GM23338 (cell line): ENCODE measurements around the gene TJP1. TPM values are rescaled to one million over a fixed set of nuclear protein-coding genes. Genes with fewer than 3 reads are reported as not detected.

Experiments used
- ATAC-seq: fragments of 200-7000 bp; cut with Tn5 transposase; 3 replicates; pipeline ENCODE4 v1.9.1; 2020
- DNase-seq: peaks from one replicate; pipeline ENCODE4 v3.0.0-alpha.2; 2015; ENCODE audit warnings: low spot score
- H2AFZ ChIP-seq: fragments of 200-600 bp; sonication (generic); 2 replicates; pipeline ENCODE4 v1.8.0; 2016; ENCODE audit warnings: antibody characterized with exemption, mild to moderate bottlenecking, moderate library complexity
- H3F3A ChIP-seq: fragments of 200-600 bp; sonication (generic); replicated peaks from 2 replicates; pipeline ENCODE4 v1.8.0; 2017; ENCODE audit warnings: antibody characterized with exemption, mixed run types, low read depth
- H3K27ac ChIP-seq: fragments of 200-600 bp; sonication (generic); 2 replicates; pipeline ENCODE4 v1.6.1; 2016; ENCODE audit warnings: low read depth
- H3K27me3 ChIP-seq: fragments of 200-600 bp; sonication (generic); 2 replicates; pipeline ENCODE4 v1.8.0; 2016; ENCODE audit warnings: mild to moderate bottlenecking, mixed run types, moderate library complexity; ENCODE audit not compliant: insufficient read depth
- H3K36me3 ChIP-seq: fragments of 200-600 bp; sonication (generic); 2 replicates; pipeline ENCODE4 v1.8.0; 2016; ENCODE audit warnings: mild to moderate bottlenecking; ENCODE audit not compliant: insufficient read depth
- H3K4me1 ChIP-seq: fragments of 200-600 bp; sonication (generic); 2 replicates; pipeline ENCODE4 v1.8.0; 2016; ENCODE audit warnings: mild to moderate bottlenecking, moderate library complexity; ENCODE audit not compliant: insufficient read depth
- H3K4me2 ChIP-seq: fragments of 200-600 bp; sonication (generic); 2 replicates; pipeline ENCODE4 v1.7.1; 2017; ENCODE audit warnings: mixed run types
- H3K4me3 ChIP-seq: fragments of 200-600 bp; sonication (generic); 2 replicates; pipeline ENCODE4 v1.6.1; 2016; ENCODE audit warnings: mixed run types
- H3K79me2 ChIP-seq: fragments of 200-600 bp; sonication (generic); replicated peaks from 2 replicates; pipeline ENCODE4 v1.8.0; 2017; ENCODE audit warnings: mild to moderate bottlenecking; ENCODE audit not compliant: insufficient read depth
- H3K9me2 ChIP-seq: fragments of 200-600 bp; sonication (generic); 2 replicates; pipeline ENCODE4 v1.8.0; 2017; ENCODE audit not compliant: insufficient read depth
- H4K20me1 ChIP-seq: fragments of 200-600 bp; sonication (generic); replicated peaks from 2 replicates; pipeline ENCODE4 v1.8.0; 2017; ENCODE audit warnings: mild to moderate bottlenecking; ENCODE audit not compliant: insufficient read depth
- H3K27ac Mint-ChIP-seq: 2 replicates; pipeline ENCODE4 v1.8.0; 2020; ENCODE audit warnings: inconsistent platforms, mild to moderate bottlenecking, moderate library complexity, mixed read lengths
- H3K27me3 Mint-ChIP-seq: 3 replicates; pipeline ENCODE4 v1.8.0; 2022; ENCODE audit warnings: low read depth, mild to moderate bottlenecking, moderate library complexity, mixed read lengths, inconsistent platforms; ENCODE audit not compliant: insufficient read depth, poor library complexity
- H3K36me3 Mint-ChIP-seq: 3 replicates; pipeline ENCODE4 v1.8.0; 2021; ENCODE audit warnings: low read depth, mild to moderate bottlenecking, inconsistent platforms, moderate library complexity, mixed read lengths
- H3K4me1 Mint-ChIP-seq: 3 replicates; pipeline ENCODE4 v1.8.0; 2020; ENCODE audit warnings: mild to moderate bottlenecking, inconsistent platforms, mixed read lengths
- H3K4me3 Mint-ChIP-seq: 3 replicates; pipeline ENCODE4 v1.8.0; 2021; ENCODE audit warnings: moderate library complexity, mild to moderate bottlenecking, inconsistent platforms, mixed read lengths
- H3K9me3 Mint-ChIP-seq: 3 replicates; pipeline ENCODE4 v1.8.0; 2020; ENCODE audit warnings: moderate library complexity, mild to moderate bottlenecking, inconsistent platforms, mixed read lengths
- CREB1 ChIP-seq: fragments of 250-450 bp; sonication (Bioruptor Pico); IDR thresholded peaks from 2 replicates; pipeline ENCODE4 v1.5.0; 2020; ENCODE audit warnings: low read depth, mild to moderate bottlenecking, moderate library complexity
- ZNF114 ChIP-seq: fragments of 250-450 bp; sonication (Bioruptor Pico); IDR thresholded peaks from 2 replicates; pipeline ENCODE4 v1.5.0; 2020; ENCODE audit warnings: mild to moderate bottlenecking, moderate library complexity
- polyA plus RNA-seq: library from polyadenylated mRNA; unstranded; fragments of >200 nt; fragmentation: Nextera tagmentation; extraction: Ambion mirVana; gene quantifications from 2 replicates; pipeline ENCODE4 v1.2.1, GENCODE V29; 2016
- total RNA-seq: library from RNA; depleted of rRNA; stranded (reverse); fragments of >200 nt; shearing (Covaris generic); gene quantifications from 2 replicates; pipeline ENCODE4 v1.2.3, GENCODE V29; 2014
- TF ChIP-seq, protein P1 (sequence below): IDR thresholded peaks from one replicate; pipeline ENCODE4 v1.6.1; 2018; ENCODE audit warnings: antibody characterized with exemption; ENCODE audit not compliant: unreplicated experiment
- TF ChIP-seq, protein P2 (sequence below): fragments of 250-450 bp; sonication (Bioruptor Pico); IDR thresholded peaks from 2 replicates; pipeline ENCODE4 v1.5.0; 2020; ENCODE audit warnings: mild to moderate bottlenecking, moderate library complexity
- TF ChIP-seq, protein P3 (sequence below), 2 experiments: fragments of 200-600 bp in 1 of 2; sonication (generic) in 1 of 2; conservative IDR thresholded peaks; 2 replicates each; pipeline versions ENCODE4 v1.5.1 to v1.6.1; 2016 to 2017; ENCODE audit warnings: antibody characterized with exemption in 2 of 2, low read depth in 2 of 2, mild to moderate bottlenecking in 2 of 2, moderate library complexity in 1 of 2
- TF ChIP-seq, protein P4 (sequence below): IDR thresholded peaks from 2 replicates; pipeline ENCODE4 v1.6.1; 2016; ENCODE audit warnings: antibody characterized with exemption

TJP1 gene
- total and polyA plus RNA-seq, 2 experiments from 2014 or later = 76.2 to 116 TPM

DNA sequence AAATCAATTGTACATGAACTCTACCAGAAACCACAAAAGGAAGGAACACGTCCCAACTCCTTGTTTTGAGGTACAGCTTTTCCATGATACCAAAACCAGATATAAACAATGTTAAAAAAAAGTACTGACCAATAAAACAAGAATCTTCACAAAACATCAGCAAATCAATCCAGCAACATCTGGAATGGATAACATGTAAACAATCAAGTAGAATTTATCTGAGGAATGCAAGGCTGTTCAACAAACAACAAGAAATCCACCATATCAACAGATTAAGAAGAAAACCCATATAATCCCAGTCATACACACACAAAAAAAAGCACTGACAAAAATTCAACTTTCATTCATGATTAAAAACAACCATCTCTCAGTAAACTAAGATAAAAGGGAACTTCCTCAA is 26.7 kb downstream of the TJP1 start (continued):
- TF ChIP-seq, protein P1, sequence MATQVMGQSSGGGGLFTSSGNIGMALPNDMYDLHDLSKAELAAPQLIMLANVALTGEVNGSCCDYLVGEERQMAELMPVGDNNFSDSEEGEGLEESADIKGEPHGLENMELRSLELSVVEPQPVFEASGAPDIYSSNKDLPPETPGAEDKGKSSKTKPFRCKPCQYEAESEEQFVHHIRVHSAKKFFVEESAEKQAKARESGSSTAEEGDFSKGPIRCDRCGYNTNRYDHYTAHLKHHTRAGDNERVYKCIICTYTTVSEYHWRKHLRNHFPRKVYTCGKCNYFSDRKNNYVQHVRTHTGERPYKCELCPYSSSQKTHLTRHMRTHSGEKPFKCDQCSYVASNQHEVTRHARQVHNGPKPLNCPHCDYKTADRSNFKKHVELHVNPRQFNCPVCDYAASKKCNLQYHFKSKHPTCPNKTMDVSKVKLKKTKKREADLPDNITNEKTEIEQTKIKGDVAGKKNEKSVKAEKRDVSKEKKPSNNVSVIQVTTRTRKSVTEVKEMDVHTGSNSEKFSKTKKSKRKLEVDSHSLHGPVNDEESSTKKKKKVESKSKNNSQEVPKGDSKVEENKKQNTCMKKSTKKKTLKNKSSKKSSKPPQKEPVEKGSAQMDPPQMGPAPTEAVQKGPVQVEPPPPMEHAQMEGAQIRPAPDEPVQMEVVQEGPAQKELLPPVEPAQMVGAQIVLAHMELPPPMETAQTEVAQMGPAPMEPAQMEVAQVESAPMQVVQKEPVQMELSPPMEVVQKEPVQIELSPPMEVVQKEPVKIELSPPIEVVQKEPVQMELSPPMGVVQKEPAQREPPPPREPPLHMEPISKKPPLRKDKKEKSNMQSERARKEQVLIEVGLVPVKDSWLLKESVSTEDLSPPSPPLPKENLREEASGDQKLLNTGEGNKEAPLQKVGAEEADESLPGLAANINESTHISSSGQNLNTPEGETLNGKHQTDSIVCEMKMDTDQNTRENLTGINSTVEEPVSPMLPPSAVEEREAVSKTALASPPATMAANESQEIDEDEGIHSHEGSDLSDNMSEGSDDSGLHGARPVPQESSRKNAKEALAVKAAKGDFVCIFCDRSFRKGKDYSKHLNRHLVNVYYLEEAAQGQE = no peak

GRCh38 chr15:29792426-29793159 is 29.7 kb downstream of the TJP1 start:
- no peaks in the 10 kb centered on the region for H3K27me3 ChIP-seq
- H4K20me1 ChIP-seq = no peaks in the 10 kb centered on the region; the same call in 1 of the 2 replicates
- H3K9me2 ChIP-seq = no peaks in the 10 kb centered on the region
- ATAC-seq = no peak
- H3K27ac Mint-ChIP-seq = no peak overlapping the region
- H3F3A ChIP-seq = no peaks in the 10 kb centered on the region
- peaks cover 81% of the 10 kb centered on the region for H3K79me2 ChIP-seq
- no peaks in the 10 kb centered on the region; the same call in 1 of the 3 replicates for H3K4me1 Mint-ChIP-seq
- H3K36me3 ChIP-seq = no peaks in the 10 kb centered on the region
- H3K4me2 ChIP-seq = no peak overlapping the region
- H3K27ac ChIP-seq = no peak overlapping the region
- no peak overlapping the region for H3K4me3 ChIP-seq
- no peak overlapping the region for H3K4me3 Mint-ChIP-seq
- H3K4me1 ChIP-seq = no peaks in the 10 kb centered on the region
- no peaks in the 10 kb centered on the region; the same call in 2 of the 3 replicates for H3K9me3 Mint-ChIP-seq
- H3K27me3 Mint-ChIP-seq = no peaks in the 10 kb centered on the region
- no peak for DNase-seq
- peaks cover 39% of the 10 kb centered on the region for H3K36me3 Mint-ChIP-seq
- H2AFZ ChIP-seq = no peak overlapping the region
- TF ChIP-seq CREB1 (CRISPR knock-in tag) = no peak
- TF ChIP-seq, protein P2, sequence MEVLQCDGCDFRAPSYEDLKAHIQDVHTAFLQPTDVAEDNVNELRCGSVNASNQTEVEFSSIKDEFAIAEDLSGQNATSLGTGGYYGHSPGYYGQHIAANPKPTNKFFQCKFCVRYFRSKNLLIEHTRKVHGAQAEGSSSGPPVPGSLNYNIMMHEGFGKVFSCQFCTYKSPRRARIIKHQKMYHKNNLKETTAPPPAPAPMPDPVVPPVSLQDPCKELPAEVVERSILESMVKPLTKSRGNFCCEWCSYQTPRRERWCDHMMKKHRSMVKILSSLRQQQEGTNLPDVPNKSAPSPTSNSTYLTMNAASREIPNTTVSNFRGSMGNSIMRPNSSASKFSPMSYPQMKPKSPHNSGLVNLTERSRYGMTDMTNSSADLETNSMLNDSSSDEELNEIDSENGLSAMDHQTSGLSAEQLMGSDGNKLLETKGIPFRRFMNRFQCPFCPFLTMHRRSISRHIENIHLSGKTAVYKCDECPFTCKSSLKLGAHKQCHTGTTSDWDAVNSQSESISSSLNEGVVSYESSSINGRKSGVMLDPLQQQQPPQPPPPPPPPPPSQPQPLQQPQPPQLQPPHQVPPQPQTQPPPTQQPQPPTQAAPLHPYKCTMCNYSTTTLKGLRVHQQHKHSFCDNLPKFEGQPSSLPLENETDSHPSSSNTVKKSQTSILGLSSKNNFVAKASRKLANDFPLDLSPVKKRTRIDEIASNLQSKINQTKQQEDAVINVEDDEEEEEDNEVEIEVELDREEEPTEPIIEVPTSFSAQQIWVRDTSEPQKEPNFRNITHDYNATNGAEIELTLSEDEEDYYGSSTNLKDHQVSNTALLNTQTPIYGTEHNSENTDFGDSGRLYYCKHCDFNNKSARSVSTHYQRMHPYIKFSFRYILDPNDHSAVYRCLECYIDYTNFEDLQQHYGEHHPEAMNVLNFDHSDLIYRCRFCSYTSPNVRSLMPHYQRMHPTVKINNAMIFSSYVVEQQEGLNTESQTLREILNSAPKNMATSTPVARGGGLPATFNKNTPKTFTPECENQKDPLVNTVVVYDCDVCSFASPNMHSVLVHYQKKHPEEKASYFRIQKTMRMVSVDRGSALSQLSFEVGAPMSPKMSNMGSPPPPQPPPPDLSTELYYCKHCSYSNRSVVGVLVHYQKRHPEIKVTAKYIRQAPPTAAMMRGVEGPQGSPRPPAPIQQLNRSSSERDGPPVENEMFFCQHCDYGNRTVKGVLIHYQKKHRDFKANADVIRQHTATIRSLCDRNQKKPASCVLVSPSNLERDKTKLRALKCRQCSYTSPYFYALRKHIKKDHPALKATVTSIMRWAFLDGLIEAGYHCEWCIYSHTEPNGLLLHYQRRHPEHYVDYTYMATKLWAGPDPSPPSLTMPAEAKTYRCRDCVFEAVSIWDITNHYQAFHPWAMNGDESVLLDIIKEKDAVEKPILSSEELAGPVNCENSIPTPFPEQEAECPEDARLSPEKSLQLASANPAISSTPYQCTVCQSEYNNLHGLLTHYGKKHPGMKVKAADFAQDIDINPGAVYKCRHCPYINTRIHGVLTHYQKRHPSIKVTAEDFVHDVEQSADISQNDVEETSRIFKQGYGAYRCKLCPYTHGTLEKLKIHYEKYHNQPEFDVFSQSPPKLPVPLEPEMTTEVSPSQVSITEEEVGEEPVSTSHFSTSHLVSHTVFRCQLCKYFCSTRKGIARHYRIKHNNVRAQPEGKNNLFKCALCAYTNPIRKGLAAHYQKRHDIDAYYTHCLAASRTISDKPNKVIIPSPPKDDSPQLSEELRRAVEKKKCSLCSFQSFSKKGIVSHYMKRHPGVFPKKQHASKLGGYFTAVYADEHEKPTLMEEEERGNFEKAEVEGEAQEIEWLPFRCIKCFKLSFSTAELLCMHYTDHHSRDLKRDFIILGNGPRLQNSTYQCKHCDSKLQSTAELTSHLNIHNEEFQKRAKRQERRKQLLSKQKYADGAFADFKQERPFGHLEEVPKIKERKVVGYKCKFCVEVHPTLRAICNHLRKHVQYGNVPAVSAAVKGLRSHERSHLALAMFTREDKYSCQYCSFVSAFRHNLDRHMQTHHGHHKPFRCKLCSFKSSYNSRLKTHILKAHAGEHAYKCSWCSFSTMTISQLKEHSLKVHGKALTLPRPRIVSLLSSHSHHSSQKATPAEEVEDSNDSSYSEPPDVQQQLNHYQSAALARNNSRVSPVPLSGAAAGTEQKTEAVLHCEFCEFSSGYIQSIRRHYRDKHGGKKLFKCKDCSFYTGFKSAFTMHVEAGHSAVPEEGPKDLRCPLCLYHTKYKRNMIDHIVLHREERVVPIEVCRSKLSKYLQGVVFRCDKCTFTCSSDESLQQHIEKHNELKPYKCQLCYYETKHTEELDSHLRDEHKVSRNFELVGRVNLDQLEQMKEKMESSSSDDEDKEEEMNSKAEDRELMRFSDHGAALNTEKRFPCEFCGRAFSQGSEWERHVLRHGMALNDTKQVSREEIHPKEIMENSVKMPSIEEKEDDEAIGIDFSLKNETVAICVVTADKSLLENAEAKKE (CRISPR knock-in tag) = no peak
- TF ChIP-seq, protein P1 = no peak
- TF ChIP-seq, protein P3, sequence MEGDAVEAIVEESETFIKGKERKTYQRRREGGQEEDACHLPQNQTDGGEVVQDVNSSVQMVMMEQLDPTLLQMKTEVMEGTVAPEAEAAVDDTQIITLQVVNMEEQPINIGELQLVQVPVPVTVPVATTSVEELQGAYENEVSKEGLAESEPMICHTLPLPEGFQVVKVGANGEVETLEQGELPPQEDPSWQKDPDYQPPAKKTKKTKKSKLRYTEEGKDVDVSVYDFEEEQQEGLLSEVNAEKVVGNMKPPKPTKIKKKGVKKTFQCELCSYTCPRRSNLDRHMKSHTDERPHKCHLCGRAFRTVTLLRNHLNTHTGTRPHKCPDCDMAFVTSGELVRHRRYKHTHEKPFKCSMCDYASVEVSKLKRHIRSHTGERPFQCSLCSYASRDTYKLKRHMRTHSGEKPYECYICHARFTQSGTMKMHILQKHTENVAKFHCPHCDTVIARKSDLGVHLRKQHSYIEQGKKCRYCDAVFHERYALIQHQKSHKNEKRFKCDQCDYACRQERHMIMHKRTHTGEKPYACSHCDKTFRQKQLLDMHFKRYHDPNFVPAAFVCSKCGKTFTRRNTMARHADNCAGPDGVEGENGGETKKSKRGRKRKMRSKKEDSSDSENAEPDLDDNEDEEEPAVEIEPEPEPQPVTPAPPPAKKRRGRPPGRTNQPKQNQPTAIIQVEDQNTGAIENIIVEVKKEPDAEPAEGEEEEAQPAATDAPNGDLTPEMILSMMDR (conservative IDR thresholded peaks at IDR 0.05; ENCODE audit: low read depth in 2 of 2) = no peak
- TF ChIP-seq, protein P4, sequence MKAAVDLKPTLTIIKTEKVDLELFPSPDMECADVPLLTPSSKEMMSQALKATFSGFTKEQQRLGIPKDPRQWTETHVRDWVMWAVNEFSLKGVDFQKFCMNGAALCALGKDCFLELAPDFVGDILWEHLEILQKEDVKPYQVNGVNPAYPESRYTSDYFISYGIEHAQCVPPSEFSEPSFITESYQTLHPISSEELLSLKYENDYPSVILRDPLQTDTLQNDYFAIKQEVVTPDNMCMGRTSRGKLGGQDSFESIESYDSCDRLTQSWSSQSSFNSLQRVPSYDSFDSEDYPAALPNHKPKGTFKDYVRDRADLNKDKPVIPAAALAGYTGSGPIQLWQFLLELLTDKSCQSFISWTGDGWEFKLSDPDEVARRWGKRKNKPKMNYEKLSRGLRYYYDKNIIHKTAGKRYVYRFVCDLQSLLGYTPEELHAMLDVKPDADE = no peak
- TF ChIP-seq ZNF114 (CRISPR knock-in tag) = no peak
